Tibial nerve (tissue), 4 donors: ENCODE results near the gene MGAT1. TPM values are rescaled to one million over a fixed set of nuclear protein-coding genes. Genes with fewer than 3 reads are reported as not detected.
"Not testable (repeated sequence)": the region's sequence is repeated elsewhere in the genome, so short reads cannot be mapped to it uniquely, and the experiment has no call there.

Source experiments
- DNase-seq, 2 donors: peaks; one replicate each; pipeline ENCODE4 v3.0.0-alpha.2; 2019; ENCODE audit warnings: low spot score in 2 of 2
- H3K27ac ChIP-seq, 4 donors: fragments of 200-600 bp; sonication (generic) in 3 of 4; one replicate each; pipeline ENCODE4 v1.5.1; 2017 to 2019; ENCODE audit warnings: mild to moderate bottlenecking in 1 of 4
- H3K27me3 ChIP-seq, 2 donors: fragments of 200-600 bp; sonication (generic) in 1 of 2; one replicate each; pipeline versions ENCODE4 v1.5.1 to v1.6.0; 2017 to 2019
- H3K36me3 ChIP-seq, 3 donors: fragments of 200-600 bp; sonication (generic); one replicate each; pipeline ENCODE4 v1.5.1; 2018 to 2019
- H3K4me1 ChIP-seq, 4 donors: fragments of 200-600 bp; sonication (generic) in 3 of 4; one replicate each; pipeline ENCODE4 v1.5.1; 2017 to 2019
- H3K4me3 ChIP-seq, 4 donors: fragments of 200-600 bp; sonication (generic) in 3 of 4; one replicate each; pipeline ENCODE4 v1.5.1; 2017 to 2019; ENCODE audit warnings: mild to moderate bottlenecking in 1 of 4, moderate library complexity in 1 of 4
- H3K9me3 ChIP-seq, 4 donors: fragments of 200-600 bp; sonication (generic) in 3 of 4; one replicate each; pipeline ENCODE4 v1.5.1; 2017 to 2019
- CTCF ChIP-seq, 5 experiments: fragments of 200-600 bp in 3 of 5; fragments of 450-650 bp in 2 of 5; sonication (generic) in 3 of 5; IDR thresholded peaks; one replicate each; pipeline ENCODE4 v1.5.1; 2016 to 2019; ENCODE audit warnings: antibody characterized with exemption in 5 of 5, mild to moderate bottlenecking in 3 of 5, moderate library complexity in 2 of 5
- EP300 ChIP-seq, 2 donors: sonication (generic); formaldehyde crosslinking; IDR thresholded peaks; one replicate each; pipeline ENCODE4 v1.6.1; 2017; ENCODE audit warnings: antibody characterized with exemption in 2 of 2, mild to moderate bottlenecking in 1 of 2
- POLR2A ChIP-seq, 2 donors: fragments of 450-650 bp; IDR thresholded peaks; one replicate each; pipeline ENCODE4 v1.6.1; 2017; ENCODE audit warnings: antibody characterized with exemption in 2 of 2, mild to moderate bottlenecking in 2 of 2, moderate library complexity in 2 of 2
- WGBS, 2 donors: methylation state at CpG; one replicate each; pipeline ENCODE4 v1.1.5; 2018; 5-methylcytosine and 5-hydroxymethylcytosine counted together
- total RNA-seq, 4 donors: library from RNA; depleted of rRNA; stranded (reverse); fragments of >200 nt; gene quantifications; one replicate each; pipeline ENCODE4 v1.1.0, GENCODE V29; 2016

MGAT1 gene
- total RNA-seq, 4 donors from 2014 or later, result 161 to 216 (median 195) TPM

DNA sequence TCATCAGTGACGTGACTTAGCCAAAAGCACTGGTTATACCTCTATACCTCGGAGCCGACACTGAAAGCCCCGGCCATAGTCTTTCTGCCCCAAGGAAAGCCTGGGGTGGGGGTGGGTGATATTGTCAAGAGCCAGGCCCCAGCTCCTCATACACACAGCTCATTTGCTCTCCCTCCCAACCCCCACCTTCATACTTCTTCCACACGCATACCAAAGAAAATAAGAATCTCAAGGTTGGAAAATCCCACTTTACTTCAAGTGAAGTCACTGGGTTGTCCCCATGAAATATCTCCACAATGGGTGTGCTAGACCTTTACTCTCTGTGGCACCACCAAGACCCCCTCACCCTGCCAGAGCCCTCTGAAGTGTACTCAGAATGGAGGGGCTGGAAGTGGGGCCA, 27.1 kb upstream of the MGAT1 start:
- Histone ChIP-seq H3K36me3 (peaks cover 0 to 28% (median 4%) of the 10 kb centered on the region in 3 donors), H3K4me3 (peak overlapping the region in 2 of 4 donors; percentile 71 to 88), H3K27me3 (no peaks in the 10 kb centered on the region), H3K27ac (peak overlapping the region; percentile 92 to 99 (median 98)), H3K9me3 (peaks cover 0 to 14% (median 0%) of the 10 kb centered on the region in 4 donors), H3K4me1 (peaks cover 0 to 59% (median 41%) of the 10 kb centered on the region in 4 donors)
- TF ChIP-seq EP300 (IDR thresholded peaks at IDR 0.05) (no peak), CTCF (IDR thresholded peaks at IDR 0.05) (no peak), POLR2A (IDR thresholded peaks at IDR 0.05) (no peak)
- DNase-seq, result no peak
- 97% methylated on average over 5 of the region's 5 CpGs for WGBS, 2 donors

GRCh38 chr5:180828756-180829531, 26.3 kb upstream of the MGAT1 start:
- Histone ChIP-seq H3K9me3 (peaks cover 0 to 14% (median 0%) of the 10 kb centered on the region in 4 donors), H3K4me1 (peaks cover 0 to 65% (median 43%) of the 10 kb centered on the region in 4 donors), H3K36me3 (peaks cover 0 to 21% (median 0%) of the 10 kb centered on the region in 3 donors), H3K27ac (peak overlapping the region; percentile 92 to 99 (median 98))
- H3K4me3 ChIP-seq, H3K27me3 ChIP-seq, DNase-seq: not testable (repeated sequence)
- TF ChIP-seq EP300 (IDR thresholded peaks at IDR 0.05), result peak; percentile 39 to 45
- WGBS, 2 donors, result 78 to 84% methylated on average over 13 of the region's 13 CpGs

- Histone ChIP-seq H3K27ac (peak overlapping the region in 2 of 4 donors; percentile 67 to 70), H3K9me3 (peaks cover 0 to 14% (median 0%) of the 10 kb centered on the region in 4 donors), H3K36me3 (peaks cover 0 to 21% (median 0%) of the 10 kb centered on the region in 3 donors), H3K4me1 (peaks cover 0 to 56% (median 33%) of the 10 kb centered on the region in 4 donors)
- 62 to 75% methylated on average over 7 of the region's 7 CpGs for WGBS, 2 donors
- H3K4me3 ChIP-seq, DNase-seq, H3K27me3 ChIP-seq: not testable (repeated sequence)
Observed at GRCh38 chr5:180827374-180827773, 24.8 kb upstream of the MGAT1 start.

DNA sequence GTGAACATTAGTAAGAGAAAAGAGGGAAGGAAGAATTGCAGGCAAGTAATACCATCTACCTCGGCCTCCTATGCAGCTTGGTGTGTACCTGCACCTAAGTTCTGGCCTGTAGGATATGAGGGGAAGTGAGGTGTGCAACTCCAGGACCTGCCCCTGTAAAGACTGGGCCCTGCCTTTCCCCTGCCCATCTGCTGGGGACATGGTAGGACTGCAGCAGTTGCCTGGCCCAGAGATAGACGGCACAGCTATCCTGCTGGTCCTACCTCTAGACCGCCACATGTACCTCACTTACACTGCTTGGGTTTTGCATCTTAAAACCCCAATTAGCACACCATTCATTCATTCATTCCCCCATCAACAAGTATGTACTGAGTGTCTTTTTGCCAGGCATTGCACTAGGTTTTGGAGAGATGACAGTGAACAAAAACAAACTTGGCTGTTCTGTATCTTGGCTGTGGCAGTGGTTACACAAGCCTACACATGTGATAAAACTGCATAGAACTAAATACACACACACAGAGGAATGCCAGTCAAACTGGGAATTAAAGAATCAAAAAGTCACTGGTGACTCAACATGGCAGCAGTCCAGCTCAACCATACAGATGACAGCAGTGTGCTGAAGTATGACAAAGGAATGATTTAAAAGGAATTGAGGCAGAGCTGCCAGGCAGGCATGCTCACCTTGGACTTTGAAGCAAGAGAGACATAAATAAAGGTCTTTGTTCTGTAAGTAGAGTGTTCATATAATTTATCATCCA, 23.3 kb upstream of the MGAT1 start:
- peaks cover 0 to 21% (median 0%) of the 10 kb centered on the region in 3 donors for H3K36me3 ChIP-seq
- H3K27ac ChIP-seq, result peak overlapping the region in 2 of 4 donors; percentile 67 to 70
- H3K4me1 ChIP-seq, result peaks cover 0 to 50% (median 29%) of the 10 kb centered on the region in 4 donors
- DNase-seq, result peak; percentile 44 to 71
- peaks cover 0 to 14% (median 0%) of the 10 kb centered on the region in 4 donors for H3K9me3 ChIP-seq
- WGBS, 2 donors, result 83 to 86% methylated on average over 3 of the region's 3 CpGs
- H3K27me3 ChIP-seq, result no peaks in the 10 kb centered on the region
- TF ChIP-seq EP300 (IDR thresholded peaks at IDR 0.05), result peak; percentile 47 to 80
- TF ChIP-seq POLR2A (IDR thresholded peaks at IDR 0.05), result no peak
- no peak overlapping the region for H3K4me3 ChIP-seq

DNA sequence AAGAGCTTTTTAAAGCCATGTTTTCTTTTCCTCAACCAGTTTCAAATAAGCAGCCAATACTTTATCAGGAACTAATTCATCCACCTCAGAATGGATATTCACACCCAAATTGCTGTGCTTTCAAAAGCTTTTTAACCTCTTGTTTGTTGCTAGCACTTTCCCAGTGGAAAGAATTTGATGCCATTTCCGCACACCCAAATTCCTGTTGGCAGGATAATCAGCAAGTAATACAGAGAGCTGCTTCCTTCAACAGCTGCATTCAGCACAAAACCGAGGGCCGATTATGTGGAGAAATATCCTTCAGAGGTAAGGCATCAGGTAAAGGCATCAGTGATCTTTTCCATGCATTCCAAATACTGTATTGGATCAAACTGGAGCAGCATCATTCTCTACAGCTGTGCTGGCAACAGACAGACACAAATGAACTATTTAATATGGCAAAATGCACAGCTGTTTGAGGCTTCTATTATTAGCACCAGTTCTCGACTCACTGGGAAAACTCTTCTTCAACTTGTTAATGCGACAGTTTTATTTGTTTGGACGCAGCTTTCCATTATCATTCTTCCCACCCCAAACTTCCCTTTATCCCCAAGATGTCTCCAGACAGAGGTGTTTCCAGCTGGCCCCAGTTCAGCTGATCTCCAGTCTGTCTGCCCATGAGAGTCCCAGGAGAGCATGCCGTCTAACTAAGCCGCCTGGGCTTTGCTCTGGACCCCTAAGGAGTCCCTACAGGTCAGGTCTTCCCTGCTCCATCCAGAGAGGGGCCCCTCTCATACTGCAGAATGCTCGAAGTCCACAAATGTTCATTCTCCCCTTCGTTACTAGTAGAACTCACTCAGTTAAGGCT, 22.2 kb upstream of the MGAT1 start:
- Histone ChIP-seq H3K4me1 (peaks cover 0 to 52% (median 30%) of the 10 kb centered on the region in 4 donors), H3K27ac (peak overlapping the region in 3 of 4 donors; percentile 23 to 70 (median 67)), H3K4me3 (no peak overlapping the region), H3K36me3 (peaks cover 0 to 19% (median 0%) of the 10 kb centered on the region in 3 donors), H3K9me3 (peaks cover 0 to 14% (median 0%) of the 10 kb centered on the region in 4 donors), H3K27me3 (no peaks in the 10 kb centered on the region)
- DNase-seq, result no peak
- WGBS, 2 donors, result 39 to 53% methylated on average over 10 of the region's 10 CpGs
- TF ChIP-seq CTCF (IDR thresholded peaks at IDR 0.05) (no peak), EP300 (IDR thresholded peaks at IDR 0.05) (no peak), POLR2A (IDR thresholded peaks at IDR 0.05) (no peak)
